ENCODE measurements around the gene PSRC1.

PSRC1 gene

DNA sequence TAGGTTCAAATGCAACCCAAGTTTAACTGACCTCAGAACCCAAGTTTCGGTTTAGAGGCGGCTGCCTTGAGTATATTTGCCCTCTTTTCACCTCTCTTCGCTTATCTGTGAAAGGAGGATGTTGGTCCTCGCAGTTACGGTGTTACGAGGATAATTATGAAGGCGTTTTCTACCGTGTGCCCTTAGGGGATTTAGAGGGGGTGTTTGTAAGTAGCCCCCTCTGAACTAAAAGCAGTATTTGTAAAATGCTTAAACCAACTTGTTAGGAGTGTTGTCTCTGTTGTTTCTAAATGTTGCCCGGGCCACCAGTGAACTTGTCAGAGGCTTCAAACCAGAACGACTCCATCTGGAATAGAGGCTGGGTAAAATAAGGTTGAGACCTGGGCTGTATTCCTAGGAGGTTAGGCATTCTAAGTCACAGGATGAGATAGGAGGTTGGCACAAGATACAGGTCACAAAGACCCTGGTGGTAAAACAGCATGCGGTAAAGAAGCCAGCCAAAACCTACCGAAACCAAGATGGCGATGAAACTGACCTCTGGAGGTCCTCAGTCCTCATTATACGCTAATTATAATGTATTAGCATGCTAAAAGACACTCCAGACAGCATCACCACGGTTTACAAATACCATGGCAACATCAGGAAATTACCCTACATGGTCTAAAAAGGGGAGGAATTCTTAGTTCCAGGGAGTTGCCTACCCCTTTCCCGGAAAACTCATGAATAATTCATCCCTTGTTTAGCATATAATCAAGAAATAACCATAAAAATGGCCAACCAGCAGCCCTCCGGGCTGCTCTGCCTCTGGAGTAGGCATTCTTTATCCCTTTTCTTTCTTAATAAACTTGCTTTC lies 1.0 kb upstream of the PSRC1 start:
- H3K4me3 ChIP-seq (replicated peaks; ENCODE audit: low read depth, low read length), result peak overlapping the region; percentile 82
- DNase-seq (ENCODE audit: low read depth), result no peak
- TF ChIP-seq, protein P1, sequence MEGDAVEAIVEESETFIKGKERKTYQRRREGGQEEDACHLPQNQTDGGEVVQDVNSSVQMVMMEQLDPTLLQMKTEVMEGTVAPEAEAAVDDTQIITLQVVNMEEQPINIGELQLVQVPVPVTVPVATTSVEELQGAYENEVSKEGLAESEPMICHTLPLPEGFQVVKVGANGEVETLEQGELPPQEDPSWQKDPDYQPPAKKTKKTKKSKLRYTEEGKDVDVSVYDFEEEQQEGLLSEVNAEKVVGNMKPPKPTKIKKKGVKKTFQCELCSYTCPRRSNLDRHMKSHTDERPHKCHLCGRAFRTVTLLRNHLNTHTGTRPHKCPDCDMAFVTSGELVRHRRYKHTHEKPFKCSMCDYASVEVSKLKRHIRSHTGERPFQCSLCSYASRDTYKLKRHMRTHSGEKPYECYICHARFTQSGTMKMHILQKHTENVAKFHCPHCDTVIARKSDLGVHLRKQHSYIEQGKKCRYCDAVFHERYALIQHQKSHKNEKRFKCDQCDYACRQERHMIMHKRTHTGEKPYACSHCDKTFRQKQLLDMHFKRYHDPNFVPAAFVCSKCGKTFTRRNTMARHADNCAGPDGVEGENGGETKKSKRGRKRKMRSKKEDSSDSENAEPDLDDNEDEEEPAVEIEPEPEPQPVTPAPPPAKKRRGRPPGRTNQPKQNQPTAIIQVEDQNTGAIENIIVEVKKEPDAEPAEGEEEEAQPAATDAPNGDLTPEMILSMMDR (IDR thresholded peaks at IDR 0.05; ENCODE audit: low read length, missing control alignments), result no peak

- DNase-seq (ENCODE audit: low read depth), result no peak
- H3K4me3 ChIP-seq (replicated peaks; ENCODE audit: low read depth, low read length), result peak overlapping the region; percentile 82
- TF ChIP-seq, protein P1 (IDR thresholded peaks at IDR 0.05; ENCODE audit: low read length, missing control alignments), result no peak
Observed at GRCh38 chr1:109282497-109282951, 421 bp downstream of the PSRC1 start.

GRCh38 chr1:109281680-109282496 lies 1.1 kb downstream of the PSRC1 start:
- peak; percentile 36 for DNase-seq (ENCODE audit: low read depth)
- TF ChIP-seq, protein P1 (IDR thresholded peaks at IDR 0.05; ENCODE audit: low read length, missing control alignments), result no peak
- peak overlapping the region; percentile 82 for H3K4me3 ChIP-seq (replicated peaks; ENCODE audit: low read depth, low read length)

GRCh38 chr1:109280862-109281261 lies 2.1 kb downstream of the PSRC1 start:
- TF ChIP-seq, protein P1 (IDR thresholded peaks at IDR 0.05; ENCODE audit: low read length, missing control alignments), result no peak
- H3K4me3 ChIP-seq (replicated peaks; ENCODE audit: low read depth, low read length), result no peak overlapping the region
- DNase-seq (ENCODE audit: low read depth), result no peak

GRCh38 chr1:109279615-109280278 lies 3.2 kb downstream of the PSRC1 start:
- DNase-seq (ENCODE audit: low read depth), result no peak
- TF ChIP-seq, protein P1 (IDR thresholded peaks at IDR 0.05; ENCODE audit: low read length, missing control alignments), result no peak
- H3K4me3 ChIP-seq (replicated peaks; ENCODE audit: low read depth, low read length), result no peak overlapping the region

DNA sequence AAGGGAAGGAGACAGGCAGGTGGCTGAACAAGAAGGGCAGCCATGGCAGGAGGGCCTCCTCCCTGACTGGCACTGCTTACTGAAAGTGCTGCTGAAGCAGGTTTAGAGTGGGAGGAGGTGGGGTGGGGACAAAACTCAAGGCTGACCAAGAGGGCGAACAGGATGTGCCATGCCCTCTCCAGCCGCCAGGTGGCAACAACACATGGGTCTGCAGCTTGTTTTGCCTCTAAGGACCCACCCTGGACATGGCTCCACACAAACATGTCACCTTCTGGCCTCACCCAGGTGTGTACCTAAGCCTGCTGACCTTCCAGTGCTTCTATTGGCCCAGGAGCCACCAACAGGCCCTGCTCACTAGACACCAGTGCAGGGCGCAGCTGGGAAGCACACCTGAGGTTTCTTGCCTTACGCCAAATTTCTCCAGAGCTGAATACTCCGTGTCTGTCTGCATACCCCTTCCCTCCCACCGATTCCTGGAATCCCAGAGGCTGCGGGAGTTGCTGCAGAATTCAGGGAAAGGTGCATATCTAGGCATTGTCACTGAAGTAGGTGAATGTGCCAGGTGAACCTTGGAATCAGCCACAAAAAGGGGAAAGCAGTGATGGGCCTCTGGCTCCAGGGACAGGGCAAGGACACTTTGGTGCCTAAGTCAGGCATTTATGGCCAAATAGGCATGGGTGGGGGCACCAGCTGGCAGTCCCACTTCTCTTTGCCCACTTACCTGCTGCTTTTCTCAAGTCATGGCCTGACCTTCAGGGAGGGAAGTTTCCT lies 5.3 kb downstream of the PSRC1 start:
- TF ChIP-seq, protein P1 (IDR thresholded peaks at IDR 0.05; ENCODE audit: low read length, missing control alignments), result peak; percentile 95
- H3K4me3 ChIP-seq (replicated peaks; ENCODE audit: low read depth, low read length), result no peak overlapping the region
- DNase-seq (ENCODE audit: low read depth), result peak; percentile 80

Data from fibroblast of pulmonary artery (primary cell).